ACC112 (cell line): ENCODE results near the gene DUS4L.

ENCODE experiments used
- H2AFZ ChIP-seq: fragments of 200-600 bp; sonication (generic); one replicate; pipeline ENCODE4 v1.6.0; 2017; ENCODE audit warnings: antibody characterized with exemption, low read length; ENCODE audit not compliant: unreplicated experiment
- H3K27ac ChIP-seq: fragments of 200-600 bp; sonication (generic); 2 replicates; pipeline ENCODE4 v1.5.1; 2014; ENCODE audit warnings: low read depth, mild to moderate bottlenecking, antibody characterized with exemption, low read length, moderate library complexity
- H3K27me3 ChIP-seq: fragments of 200-600 bp; sonication (generic); 2 replicates; pipeline ENCODE4 v1.6.1; 2014; ENCODE audit warnings: mild to moderate bottlenecking, antibody characterized with exemption, low read length, moderate library complexity, mixed read lengths; ENCODE audit not compliant: insufficient read depth
- H3K36me3 ChIP-seq: fragments of 200-600 bp; sonication (generic); 2 replicates; pipeline ENCODE4 v1.6.1; 2016; ENCODE audit warnings: mild to moderate bottlenecking, antibody characterized with exemption, low read length, moderate library complexity, mixed read lengths; ENCODE audit not compliant: insufficient read depth
- H3K4me1 ChIP-seq: fragments of 200-600 bp; sonication (generic); one replicate; pipeline ENCODE4 v1.6.1; 2016; ENCODE audit warnings: low read length, mixed read lengths; ENCODE audit not compliant: insufficient read depth, unreplicated experiment, control insufficient read depth
- H3K4me3 ChIP-seq: fragments of 200-600 bp; sonication (generic); 2 replicates; pipeline ENCODE4 v1.5.1; 2014; ENCODE audit warnings: mild to moderate bottlenecking, low read depth, low read length
- H3K79me2 ChIP-seq: fragments of 200-600 bp; sonication (generic); one replicate; pipeline ENCODE4 v1.6.0; 2016; ENCODE audit warnings: low read length; ENCODE audit not compliant: control insufficient read depth, unreplicated experiment, insufficient read depth

The DUS4L gene

GRCh38 chr7:107614425-107614824 is 50.7 kb downstream of the DUS4L start:
- Histone ChIP-seq H3K4me1 (peaks cover 18% of the 10 kb centered on the region), H2AFZ (no peak overlapping the region), H3K79me2 (no peaks in the 10 kb centered on the region), H3K27ac (0 out of 2 replicates have a peak overlapping the region, but pooled peaks have one; percentile 2), H3K27me3 (no peaks in the 10 kb centered on the region), H3K4me3 (no peak overlapping the region), H3K36me3 (0 out of 2 replicates have a peak, but pooled peaks cover 6% of the 10 kb centered on the region)

DNA sequence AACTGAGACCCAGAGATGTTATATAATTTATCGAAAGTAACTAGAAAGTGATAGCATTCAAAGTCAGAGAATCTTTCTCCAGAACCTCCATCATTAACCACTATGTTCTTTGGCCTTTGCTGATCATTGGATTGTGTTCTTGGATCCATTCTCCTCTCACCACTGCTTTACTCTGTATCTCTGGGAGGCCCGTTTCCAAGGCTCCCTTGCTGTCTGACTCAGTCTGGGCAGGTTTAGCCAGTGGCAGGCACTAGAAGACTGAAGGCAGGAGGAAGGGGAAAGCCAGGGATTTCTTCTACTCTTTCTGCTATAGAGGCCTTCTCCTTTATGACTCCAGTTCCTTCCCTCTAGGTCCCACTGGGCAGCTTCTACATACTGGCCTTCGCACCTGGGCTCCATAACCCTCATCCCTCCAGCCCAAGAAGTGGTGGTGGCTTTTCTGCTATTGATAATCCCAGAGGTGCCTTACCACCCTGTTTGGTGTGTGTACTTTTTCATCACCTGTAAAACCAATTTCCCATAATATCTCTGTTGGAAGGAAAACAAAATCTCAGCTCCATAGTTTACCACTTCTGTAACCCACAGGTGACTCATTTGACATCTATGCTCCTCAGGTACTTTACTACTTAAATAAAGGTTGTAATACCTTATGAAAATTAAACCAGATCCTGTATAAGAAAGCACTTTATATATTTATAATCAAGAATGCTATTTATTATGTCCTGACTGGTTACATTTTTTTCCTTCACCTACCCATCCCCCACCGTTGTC is 52.3 kb downstream of the DUS4L start:
- Histone ChIP-seq H2AFZ (no peak overlapping the region), H3K4me3 (no peak overlapping the region), H3K27me3 (no peaks in the 10 kb centered on the region), H3K79me2 (no peaks in the 10 kb centered on the region), H3K36me3 (0 out of 2 replicates have a peak, but pooled peaks cover 6% of the 10 kb centered on the region), H3K27ac (no peak overlapping the region), H3K4me1 (peaks cover 18% of the 10 kb centered on the region)

GRCh38 chr7:107622429-107622828 is 58.7 kb downstream of the DUS4L start:
- Histone ChIP-seq H3K36me3 (no peaks in the 10 kb centered on the region), H3K4me3 (no peak overlapping the region), H3K27me3 (no peaks in the 10 kb centered on the region), H3K79me2 (no peaks in the 10 kb centered on the region), H3K27ac (no peak overlapping the region), H3K4me1 (peaks cover 16% of the 10 kb centered on the region), H2AFZ (no peak overlapping the region)

DNA sequence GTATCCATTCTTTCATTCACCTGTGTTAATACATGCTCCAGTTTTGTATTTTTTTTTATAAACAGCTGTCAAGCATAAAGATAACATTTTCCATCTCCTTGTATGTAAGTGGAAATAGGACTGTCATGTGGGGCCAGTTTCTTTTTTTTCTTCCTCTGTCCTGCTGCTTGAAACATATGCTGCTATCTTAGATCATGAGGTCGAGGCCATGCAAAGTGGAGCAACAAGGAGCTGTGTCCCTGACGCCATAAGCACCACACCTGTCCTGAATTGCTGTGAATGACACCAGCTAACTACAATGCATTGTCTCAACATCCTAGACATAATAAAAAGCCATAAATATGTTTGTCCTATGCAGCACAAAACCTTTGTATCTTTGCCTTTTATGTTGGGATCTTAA is 59.1 kb downstream of the DUS4L start:
- Histone ChIP-seq H3K4me3 (no peak overlapping the region), H3K36me3 (no peaks in the 10 kb centered on the region), H3K27me3 (no peaks in the 10 kb centered on the region), H3K4me1 (peaks cover 16% of the 10 kb centered on the region), H3K79me2 (no peaks in the 10 kb centered on the region), H2AFZ (no peak overlapping the region), H3K27ac (no peak overlapping the region)

GRCh38 chr7:107627002-107627401 is 63.2 kb downstream of the DUS4L start:
- Histone ChIP-seq H3K27ac (no peak overlapping the region), H3K4me3 (no peak overlapping the region), H2AFZ (no peak overlapping the region)

More at GRCh38 chr7:107627002-107627401, 63.2 kb downstream of the DUS4L start:
- H3K4me1 ChIP-seq = peaks cover 13% of the 10 kb centered on the region
- H3K27me3 ChIP-seq = no peaks in the 10 kb centered on the region
- no peaks in the 10 kb centered on the region for H3K36me3 ChIP-seq
- H3K79me2 ChIP-seq = no peaks in the 10 kb centered on the region
